Measurements from ENCODE around the gene ADAM23.

ADAM23 gene

DNA sequence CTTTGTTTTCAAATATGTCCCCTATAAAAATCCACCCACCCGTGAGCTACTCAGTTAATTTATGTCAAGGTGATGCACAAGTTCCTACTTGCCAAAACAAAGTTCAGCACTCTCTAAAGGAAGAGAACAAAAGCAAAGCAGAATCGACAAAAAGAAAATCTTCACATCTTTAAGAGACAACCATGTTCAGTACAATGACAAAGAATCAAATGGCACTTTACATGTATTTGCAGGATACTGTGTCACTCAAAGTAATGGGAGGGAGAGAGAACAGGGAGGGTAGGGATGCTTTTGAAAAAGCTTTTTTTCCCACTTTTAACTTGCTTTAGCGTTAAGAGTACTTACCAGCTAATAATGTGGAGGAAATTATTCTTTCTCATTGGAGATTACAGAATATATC is 159.9 kb downstream of the ADAM23 start:
- Histone ChIP-seq H3K4me1 (no peaks in the 10 kb centered on the region), H3K27me3 (no peaks in the 10 kb centered on the region), H3K4me3 (ENCODE audit: low read depth, low read length) (no peak overlapping the region), H3K36me3 (no peaks in the 10 kb centered on the region), H3K9me3 (no peaks in the 10 kb centered on the region)
- DNase-seq = no peak
- TF ChIP-seq CTCF (IDR thresholded peaks at IDR 0.05; ENCODE audit: low read depth, low read length) = no peak

DNA sequence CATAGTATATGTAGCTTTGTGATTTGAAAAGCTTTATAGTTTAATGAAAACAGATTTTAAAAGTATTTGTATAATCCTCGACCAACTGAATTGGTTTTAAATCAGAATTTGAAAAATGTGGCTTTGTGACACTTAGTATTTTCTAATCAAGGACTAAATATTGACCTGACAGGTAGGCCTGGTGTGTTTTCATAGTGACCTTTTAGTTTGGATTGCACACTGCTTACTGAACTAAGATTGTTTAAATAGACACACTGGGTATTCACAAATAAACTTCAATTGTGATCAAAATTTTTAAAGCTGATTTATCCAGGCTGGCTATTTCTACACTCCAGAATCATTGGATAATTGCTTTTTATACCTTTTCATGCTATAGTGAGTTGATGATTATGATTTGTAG is 167.1 kb downstream of the ADAM23 start:
- no peaks in the 10 kb centered on the region for H3K9me3 ChIP-seq
- no peak overlapping the region for H3K4me3 ChIP-seq (ENCODE audit: low read depth, low read length)
- no peak for DNase-seq
- H3K36me3 ChIP-seq = no peaks in the 10 kb centered on the region
- H3K4me1 ChIP-seq = no peaks in the 10 kb centered on the region
- no peaks in the 10 kb centered on the region for H3K27me3 ChIP-seq
- no peak for TF ChIP-seq CTCF (IDR thresholded peaks at IDR 0.05; ENCODE audit: low read depth, low read length)

DNA sequence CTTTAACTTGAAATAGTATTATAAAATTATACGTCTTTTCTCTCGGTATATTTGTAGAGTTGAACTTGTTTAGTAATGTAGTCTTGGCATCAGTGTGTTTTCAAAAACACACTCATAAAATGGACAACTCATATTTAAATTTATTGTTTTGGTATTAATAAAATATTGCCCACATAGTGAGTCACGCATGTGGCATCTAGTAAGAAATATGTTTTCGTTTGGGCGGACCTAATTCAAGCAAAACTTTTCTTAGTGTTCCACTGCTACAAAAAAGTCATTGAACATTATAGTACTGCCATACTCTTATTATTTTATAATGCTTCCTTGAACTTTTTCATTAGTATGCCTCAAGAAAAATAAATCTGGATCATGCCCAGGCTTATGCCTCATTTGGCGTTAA is 167.9 kb downstream of the ADAM23 start:
- no peak overlapping the region for H3K4me3 ChIP-seq (ENCODE audit: low read depth, low read length)
- H3K4me1 ChIP-seq = no peaks in the 10 kb centered on the region
- no peak for DNase-seq
- H3K9me3 ChIP-seq = no peaks in the 10 kb centered on the region
- no peaks in the 10 kb centered on the region for H3K36me3 ChIP-seq
- TF ChIP-seq CTCF (IDR thresholded peaks at IDR 0.05; ENCODE audit: low read depth, low read length) = no peak
- H3K27me3 ChIP-seq = no peaks in the 10 kb centered on the region

DNA sequence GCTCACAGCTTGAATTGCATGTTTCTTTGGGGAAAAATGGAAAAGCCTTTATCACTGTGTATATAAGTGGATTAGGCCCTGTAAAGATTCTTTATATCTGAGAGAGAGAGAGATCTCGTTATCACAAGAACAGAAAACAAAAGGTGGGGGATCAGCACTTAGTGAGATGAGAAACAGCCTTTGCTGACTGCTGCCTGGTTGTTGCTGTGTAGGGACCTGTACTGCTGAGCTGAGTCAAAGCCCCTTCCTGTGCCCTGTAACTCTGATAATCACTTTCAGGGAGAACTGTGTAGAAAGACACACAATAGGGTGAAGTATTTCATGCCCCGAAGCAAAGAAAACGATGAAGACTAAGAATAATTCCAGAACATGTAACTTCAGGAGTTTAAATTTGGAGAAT is 168.4 kb downstream of the ADAM23 start:
- no peaks in the 10 kb centered on the region for H3K27me3 ChIP-seq
- no peaks in the 10 kb centered on the region for H3K4me1 ChIP-seq
- no peak overlapping the region for H3K4me3 ChIP-seq (ENCODE audit: low read depth, low read length)
- H3K36me3 ChIP-seq = no peaks in the 10 kb centered on the region
- no peak for DNase-seq
- H3K9me3 ChIP-seq = no peaks in the 10 kb centered on the region
- TF ChIP-seq CTCF (IDR thresholded peaks at IDR 0.05; ENCODE audit: low read depth, low read length) = no peak

DNA sequence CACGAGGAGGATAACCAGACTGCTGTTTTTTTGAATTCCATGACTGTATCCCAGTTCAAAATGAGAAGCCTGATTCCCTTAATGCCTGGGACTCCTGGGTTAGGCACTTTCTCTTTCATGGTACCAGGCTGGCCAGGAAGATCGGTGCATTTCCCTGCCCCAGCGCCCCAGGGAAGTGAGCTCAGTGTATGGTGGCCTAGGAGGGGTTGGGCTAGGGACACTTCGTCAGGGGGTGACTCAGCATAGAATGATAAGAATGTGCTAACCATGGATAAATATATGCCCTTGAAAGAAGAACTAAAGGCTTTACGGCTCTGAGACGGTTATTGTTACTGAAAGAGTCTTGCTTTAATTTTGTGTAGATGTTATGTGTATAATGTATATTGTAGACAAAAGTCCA is 171.5 kb downstream of the ADAM23 start:
- Histone ChIP-seq H3K27me3 (no peaks in the 10 kb centered on the region), H3K4me1 (no peaks in the 10 kb centered on the region), H3K9me3 (no peaks in the 10 kb centered on the region), H3K36me3 (no peaks in the 10 kb centered on the region), H3K4me3 (ENCODE audit: low read depth, low read length) (no peak overlapping the region)
- no peak for DNase-seq
- TF ChIP-seq CTCF (IDR thresholded peaks at IDR 0.05; ENCODE audit: low read depth, low read length) = no peak

DNA sequence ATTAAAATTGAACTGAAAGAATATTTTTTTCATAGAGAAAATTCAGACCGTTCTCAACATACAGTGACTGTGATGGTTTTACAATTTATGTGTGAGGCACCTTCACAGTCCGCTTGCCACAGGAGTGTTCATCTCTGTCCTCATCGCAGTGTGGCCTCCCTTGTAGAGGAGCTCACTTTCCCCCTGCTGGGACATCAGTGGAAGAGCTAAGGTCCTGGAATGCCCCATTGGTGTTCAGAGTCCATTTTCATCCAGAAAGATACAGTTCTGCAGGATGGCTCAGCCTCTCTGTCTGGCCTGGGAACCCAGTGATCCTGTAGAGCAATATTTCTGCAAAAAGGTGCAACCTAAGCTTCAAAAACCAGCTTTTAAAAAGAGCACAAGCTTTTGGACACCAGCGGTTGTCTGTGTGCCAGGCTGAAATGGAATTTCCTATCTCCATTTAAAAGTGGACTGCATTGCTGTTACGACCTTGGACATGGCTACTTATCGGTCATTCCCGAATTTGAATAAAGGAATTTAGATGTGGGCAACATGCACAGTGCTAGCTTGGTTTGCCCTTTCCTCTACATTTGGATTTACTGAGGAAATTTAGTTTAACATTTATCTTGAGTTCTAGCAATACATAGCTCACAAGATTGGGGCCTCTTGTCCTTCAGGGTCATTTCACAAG is 172.2 kb downstream of the ADAM23 start:
- TF ChIP-seq CTCF (IDR thresholded peaks at IDR 0.05; ENCODE audit: low read depth, low read length) = no peak
- Histone ChIP-seq H3K4me3 (ENCODE audit: low read depth, low read length) (no peak overlapping the region), H3K27me3 (no peaks in the 10 kb centered on the region), H3K4me1 (no peaks in the 10 kb centered on the region), H3K36me3 (no peaks in the 10 kb centered on the region), H3K9me3 (no peaks in the 10 kb centered on the region)
- no peak for DNase-seq

Measured in BE2C (cell line).